GM21786 (cell line): ENCODE data around the gene SPATA32.
"Not testable (repeated sequence)": the region's sequence is repeated elsewhere in the genome, so short reads cannot be mapped to it uniquely, and the experiment has no call there.

Experiments
- ATAC-seq: cut with Tn5 transposase; IDR thresholded peaks from one replicate; pipeline ENCODE4 v1.9.1; 2021; ENCODE audit not compliant: unreplicated experiment

SPATA32 gene

GRCh38 chr17:45261577-45262515 is at the start of gene SPATA32:
Gene SPATA32 (minus strand): TSS chr17:45262094. CDS start chr17:45262016, 78 bp downstream.
- no peak for ATAC-seq

- ATAC-seq: no peak
Measured at GRCh38 chr17:45311401-45311759, 49.5 kb upstream of the SPATA32 start.

- ATAC-seq: no peak
Measured at GRCh38 chr17:45310380-45311324, 48.8 kb upstream of the SPATA32 start.

- no peak for ATAC-seq
Measured at GRCh38 chr17:45309400-45309799, 47.5 kb upstream of the SPATA32 start.

GRCh38 chr17:45308840-45309239 is 46.9 kb upstream of the SPATA32 start:
- no peak for ATAC-seq

GRCh38 chr17:45308016-45308365 is 46.1 kb upstream of the SPATA32 start:
- no peak for ATAC-seq

- ATAC-seq: peak; percentile 32
Measured at GRCh38 chr17:45307290-45308015, 45.6 kb upstream of the SPATA32 start.

GRCh38 chr17:45306623-45307022 is 44.7 kb upstream of the SPATA32 start:
- no peak for ATAC-seq

GRCh38 chr17:45306094-45306493 is 44.2 kb upstream of the SPATA32 start:
- no peak for ATAC-seq

- ATAC-seq: no peak
Measured at GRCh38 chr17:45305530-45306087, 43.7 kb upstream of the SPATA32 start.

- peak; percentile 59 for ATAC-seq
Measured at GRCh38 chr17:45302649-45303173, 40.8 kb upstream of the SPATA32 start.

GRCh38 chr17:45302220-45302619 is 40.3 kb upstream of the SPATA32 start:
- ATAC-seq: not testable (repeated sequence)

GRCh38 chr17:45301674-45302073 is 39.8 kb upstream of the SPATA32 start:
- ATAC-seq: no peak

- no peak for ATAC-seq
Measured at GRCh38 chr17:45300060-45300751, 38.3 kb upstream of the SPATA32 start.

- ATAC-seq: no peak
Measured at GRCh38 chr17:45299361-45299760, 37.5 kb upstream of the SPATA32 start.

GRCh38 chr17:45298546-45299285 is 36.8 kb upstream of the SPATA32 start:
- no peak for ATAC-seq

GRCh38 chr17:45296833-45297124 is 34.9 kb upstream of the SPATA32 start:
- no peak for ATAC-seq

GRCh38 chr17:45296003-45296832 is 34.3 kb upstream of the SPATA32 start:
- no peak for ATAC-seq

- no peak for ATAC-seq
Measured at GRCh38 chr17:45294506-45294905, 32.6 kb upstream of the SPATA32 start.
